HFF-Myc (cell line): ENCODE data around the gene WLS.

Experiments used
- DNase-seq: peaks from one replicate; pipeline ENCODE4 v3.0.0-alpha.2; 2011; ENCODE audit warnings: low read depth; ENCODE audit errors: extremely low read depth
- H3K4me3 ChIP-seq: replicated peaks from 2 replicates; pipeline ENCODE4 v1.5.1; 2011; ENCODE audit warnings: low read depth, mild to moderate bottlenecking, control low read depth, low read length
- TF ChIP-seq, protein P1 (sequence below): IDR thresholded peaks from 2 replicates; pipeline ENCODE4 v1.5.1; 2012; ENCODE audit warnings: mild to moderate bottlenecking, low read depth, low read length, control low read depth; ENCODE audit errors: missing control alignments

Gene WLS

DNA sequence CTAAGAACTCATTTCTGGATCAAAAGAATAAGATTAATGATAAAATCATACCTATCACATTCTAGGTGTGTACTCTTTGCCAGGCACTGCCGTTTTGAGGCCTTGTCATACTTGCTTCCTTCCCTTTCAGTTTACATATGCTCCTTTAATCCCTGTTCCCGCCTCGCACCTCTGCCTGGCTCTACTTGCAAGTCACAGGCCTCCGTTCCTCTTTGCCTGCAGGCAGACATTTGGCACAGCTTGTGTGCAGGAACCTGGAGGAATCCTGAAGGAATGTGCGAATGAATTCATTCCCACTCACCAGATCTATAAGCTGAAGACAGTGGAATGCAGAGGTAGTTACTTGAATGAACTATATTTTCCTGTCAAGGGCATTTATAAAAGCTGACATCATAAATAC, 13.8 kb downstream of the WLS start:
- no peak overlapping the region for H3K4me3 ChIP-seq
- TF ChIP-seq, protein P1, sequence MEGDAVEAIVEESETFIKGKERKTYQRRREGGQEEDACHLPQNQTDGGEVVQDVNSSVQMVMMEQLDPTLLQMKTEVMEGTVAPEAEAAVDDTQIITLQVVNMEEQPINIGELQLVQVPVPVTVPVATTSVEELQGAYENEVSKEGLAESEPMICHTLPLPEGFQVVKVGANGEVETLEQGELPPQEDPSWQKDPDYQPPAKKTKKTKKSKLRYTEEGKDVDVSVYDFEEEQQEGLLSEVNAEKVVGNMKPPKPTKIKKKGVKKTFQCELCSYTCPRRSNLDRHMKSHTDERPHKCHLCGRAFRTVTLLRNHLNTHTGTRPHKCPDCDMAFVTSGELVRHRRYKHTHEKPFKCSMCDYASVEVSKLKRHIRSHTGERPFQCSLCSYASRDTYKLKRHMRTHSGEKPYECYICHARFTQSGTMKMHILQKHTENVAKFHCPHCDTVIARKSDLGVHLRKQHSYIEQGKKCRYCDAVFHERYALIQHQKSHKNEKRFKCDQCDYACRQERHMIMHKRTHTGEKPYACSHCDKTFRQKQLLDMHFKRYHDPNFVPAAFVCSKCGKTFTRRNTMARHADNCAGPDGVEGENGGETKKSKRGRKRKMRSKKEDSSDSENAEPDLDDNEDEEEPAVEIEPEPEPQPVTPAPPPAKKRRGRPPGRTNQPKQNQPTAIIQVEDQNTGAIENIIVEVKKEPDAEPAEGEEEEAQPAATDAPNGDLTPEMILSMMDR: no peak
- DNase-seq: no peak

DNA sequence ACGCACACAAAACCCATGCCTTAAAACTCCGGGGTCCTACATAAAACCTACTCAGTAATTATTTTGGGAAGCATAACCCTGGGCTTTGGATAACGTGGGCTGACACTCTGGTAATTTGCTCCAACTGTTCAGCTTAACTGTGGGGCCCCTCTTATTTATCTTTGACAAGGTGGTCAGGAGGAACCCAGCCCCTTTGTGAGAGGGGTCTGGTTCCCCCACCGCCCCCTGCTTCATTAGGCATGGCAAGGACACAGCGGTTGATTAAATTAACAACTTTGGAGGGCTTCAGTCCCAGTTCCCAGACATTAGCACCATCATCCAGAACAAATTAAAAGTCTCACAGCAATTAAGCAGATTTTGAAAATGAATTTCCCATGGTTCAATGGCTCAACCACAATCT, 14.7 kb downstream of the WLS start:
- no peak for DNase-seq
- TF ChIP-seq, protein P1: no peak
- H3K4me3 ChIP-seq: no peak overlapping the region

DNA sequence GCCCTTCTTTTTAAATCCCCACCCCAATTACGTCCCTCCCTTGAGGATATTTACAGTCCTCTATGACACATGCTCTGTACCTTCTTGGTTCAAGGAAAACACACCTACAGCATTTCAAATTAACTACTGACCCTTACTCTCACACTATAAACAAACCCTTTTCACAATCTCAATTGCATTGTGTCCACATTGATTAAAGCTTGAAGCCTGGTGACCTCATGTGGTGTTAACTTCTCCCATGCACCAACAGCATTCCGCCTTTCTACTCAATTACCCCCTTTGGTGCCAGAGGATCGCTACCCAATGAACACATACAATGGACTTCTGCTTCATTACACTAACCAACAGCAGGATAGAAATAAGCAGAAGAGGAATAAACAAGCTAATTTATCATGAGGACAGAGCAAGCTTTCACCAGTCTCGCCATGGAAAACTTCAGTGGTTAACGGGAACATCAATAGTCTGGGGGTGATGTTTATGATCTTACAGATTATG, 15.2 kb downstream of the WLS start:
- DNase-seq: no peak

GRCh38 chr1:68216089-68216772, 16.1 kb downstream of the WLS start:
- H3K4me3 ChIP-seq: no peak overlapping the region
- DNase-seq: no peak
- TF ChIP-seq, protein P1: no peak

More for the DNA sequence above, 15.2 kb downstream of the WLS start:
- TF ChIP-seq, protein P1: no peak
- H3K4me3 ChIP-seq: no peak overlapping the region

GRCh38 chr1:68213843-68214242, 18.5 kb downstream of the WLS start:
- no peak for DNase-seq
- TF ChIP-seq, protein P1: no peak

GRCh38 chr1:68211761-68212380, 20.5 kb downstream of the WLS start:
- TF ChIP-seq, protein P1: no peak
- H3K4me3 ChIP-seq: no peak overlapping the region
- DNase-seq: no peak

More at GRCh38 chr1:68213843-68214242, 18.5 kb downstream of the WLS start:
- H3K4me3 ChIP-seq: no peak overlapping the region

DNA sequence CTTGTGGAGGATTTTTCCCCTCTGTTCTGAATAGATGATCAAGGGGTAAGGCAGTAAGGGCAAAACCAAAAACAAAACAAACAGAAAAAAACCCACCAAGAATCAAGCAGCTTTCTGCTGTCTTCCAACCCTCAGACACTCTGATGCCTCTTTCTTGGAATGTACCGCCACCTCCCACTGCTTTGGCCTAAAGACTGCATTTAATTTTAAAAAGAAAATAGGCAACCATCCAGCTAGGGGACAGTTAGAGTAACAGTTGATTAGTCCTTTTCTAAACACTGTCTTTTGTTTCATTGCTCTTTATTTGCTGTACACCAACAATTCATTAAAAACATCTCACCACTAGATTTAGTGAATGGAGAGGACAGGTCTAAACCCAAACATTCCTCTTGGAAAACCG, 21.5 kb downstream of the WLS start:
- DNase-seq: no peak
- no peak overlapping the region for H3K4me3 ChIP-seq
- TF ChIP-seq, protein P1: no peak
